Neural progenitor cell (in vitro differentiated cells): ENCODE results near the gene CCDC102A.

Experiments used
- EZH2phosphoT487 ChIP-seq: fragments of 200-600 bp; sonication (generic); IDR thresholded peaks from 2 replicates; pipeline ENCODE4 v1.6.1; 2017; ENCODE audit warnings: antibody characterized with exemption
- TF ChIP-seq, protein P1 (sequence below): fragments of 200-600 bp; sonication (generic); IDR thresholded peaks from 2 replicates; pipeline ENCODE4 v1.5.1; 2017; ENCODE audit warnings: antibody characterized with exemption, mild to moderate bottlenecking

GRCh38 chr16:57514371-57514770 is 22.0 kb downstream of the CCDC102A start:
- TF ChIP-seq, protein P1, sequence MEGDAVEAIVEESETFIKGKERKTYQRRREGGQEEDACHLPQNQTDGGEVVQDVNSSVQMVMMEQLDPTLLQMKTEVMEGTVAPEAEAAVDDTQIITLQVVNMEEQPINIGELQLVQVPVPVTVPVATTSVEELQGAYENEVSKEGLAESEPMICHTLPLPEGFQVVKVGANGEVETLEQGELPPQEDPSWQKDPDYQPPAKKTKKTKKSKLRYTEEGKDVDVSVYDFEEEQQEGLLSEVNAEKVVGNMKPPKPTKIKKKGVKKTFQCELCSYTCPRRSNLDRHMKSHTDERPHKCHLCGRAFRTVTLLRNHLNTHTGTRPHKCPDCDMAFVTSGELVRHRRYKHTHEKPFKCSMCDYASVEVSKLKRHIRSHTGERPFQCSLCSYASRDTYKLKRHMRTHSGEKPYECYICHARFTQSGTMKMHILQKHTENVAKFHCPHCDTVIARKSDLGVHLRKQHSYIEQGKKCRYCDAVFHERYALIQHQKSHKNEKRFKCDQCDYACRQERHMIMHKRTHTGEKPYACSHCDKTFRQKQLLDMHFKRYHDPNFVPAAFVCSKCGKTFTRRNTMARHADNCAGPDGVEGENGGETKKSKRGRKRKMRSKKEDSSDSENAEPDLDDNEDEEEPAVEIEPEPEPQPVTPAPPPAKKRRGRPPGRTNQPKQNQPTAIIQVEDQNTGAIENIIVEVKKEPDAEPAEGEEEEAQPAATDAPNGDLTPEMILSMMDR = no peak
- TF ChIP-seq EZH2phosphoT487 = no peak
